Hematopoietic multipotent progenitor cell treated with erythropoietin and hydrocortisone succinate and interleukin-3 and kit ligand, for 8 days (in vitro differentiated cells): ENCODE data around the gene IL17D.
A peak's percentile ranks its signal among the peaks of the same experiment; 100 is the strongest.
"Not testable (repeated sequence)": the region's sequence is repeated elsewhere in the genome, so short reads cannot be mapped to it uniquely, and the experiment has no call there.

Experiments used
- DNase-seq: peaks from one replicate; pipeline ENCODE4 v3.0.0-alpha.2; 2015

IL17D gene

DNA sequence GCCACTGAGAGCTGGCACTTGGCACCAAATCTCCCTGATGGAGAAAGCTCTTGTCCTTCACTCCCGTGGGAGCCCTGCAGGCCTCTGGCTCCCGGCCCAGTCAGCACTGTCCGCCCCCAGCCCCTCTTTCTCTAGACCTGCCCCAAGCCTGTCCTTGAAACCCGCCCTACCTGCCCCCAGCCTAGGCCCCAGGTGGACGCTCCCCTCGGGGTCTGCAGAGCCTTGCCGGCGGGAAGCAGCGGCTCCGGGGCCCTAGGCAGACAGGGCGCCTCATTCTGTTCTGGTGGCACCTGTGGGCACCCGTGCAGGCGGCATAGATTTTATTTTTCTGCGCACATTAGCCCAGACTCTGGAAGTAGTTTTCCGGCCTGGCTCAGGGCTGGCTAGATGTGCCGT lies 17.6 kb downstream of the IL17D start:
- no peak for DNase-seq

DNA sequence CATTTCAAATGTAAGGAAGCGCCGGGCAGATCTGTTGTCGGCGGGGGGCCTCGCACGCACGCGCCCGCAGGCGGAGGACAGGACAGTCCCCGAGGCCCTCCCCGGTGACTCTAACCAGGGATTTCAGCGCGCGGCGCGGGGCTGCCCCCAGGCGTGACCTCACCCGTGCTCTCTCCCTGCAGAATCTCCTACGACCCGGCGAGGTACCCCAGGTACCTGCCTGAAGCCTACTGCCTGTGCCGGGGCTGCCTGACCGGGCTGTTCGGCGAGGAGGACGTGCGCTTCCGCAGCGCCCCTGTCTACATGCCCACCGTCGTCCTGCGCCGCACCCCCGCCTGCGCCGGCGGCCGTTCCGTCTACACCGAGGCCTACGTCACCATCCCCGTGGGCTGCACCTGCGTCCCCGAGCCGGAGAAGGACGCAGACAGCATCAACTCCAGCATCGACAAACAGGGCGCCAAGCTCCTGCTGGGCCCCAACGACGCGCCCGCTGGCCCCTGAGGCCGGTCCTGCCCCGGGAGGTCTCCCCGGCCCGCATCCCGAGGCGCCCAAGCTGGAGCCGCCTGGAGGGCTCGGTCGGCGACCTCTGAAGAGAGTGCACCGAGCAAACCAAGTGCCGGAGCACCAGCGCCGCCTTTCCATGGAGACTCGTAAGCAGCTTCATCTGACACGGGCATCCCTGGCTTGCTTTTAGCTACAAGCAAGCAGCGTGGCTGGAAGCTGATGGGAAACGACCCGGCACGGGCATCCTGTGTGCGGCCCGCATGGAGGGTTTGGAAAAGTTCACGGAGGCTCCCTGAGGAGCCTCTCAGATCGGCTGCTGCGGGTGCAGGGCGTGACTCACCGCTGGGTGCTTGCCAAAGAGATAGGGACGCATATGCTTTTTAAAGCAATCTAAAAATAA lies 18.2 kb downstream of the IL17D start:
- DNase-seq: peak; percentile 73

DNA sequence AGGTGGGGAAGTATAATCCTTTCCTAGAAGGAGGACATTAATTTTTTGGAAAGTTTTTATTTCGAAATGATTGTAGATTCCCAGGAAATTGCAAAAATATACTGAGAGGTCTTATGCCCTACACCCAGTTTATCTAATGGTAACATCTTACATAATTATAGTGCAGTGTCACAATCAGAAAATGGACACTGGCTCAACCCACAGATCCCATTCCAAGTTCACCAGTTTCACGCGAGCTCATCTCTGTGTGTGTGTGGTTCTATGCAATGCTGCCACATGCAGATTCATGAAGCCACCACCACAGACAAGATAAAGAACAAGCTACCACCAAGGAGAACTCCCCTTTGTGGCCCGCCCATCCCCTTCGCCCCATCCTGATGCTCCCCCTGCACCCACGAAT lies 24.4 kb downstream of the IL17D start:
- peak; percentile 6 for DNase-seq

DNA sequence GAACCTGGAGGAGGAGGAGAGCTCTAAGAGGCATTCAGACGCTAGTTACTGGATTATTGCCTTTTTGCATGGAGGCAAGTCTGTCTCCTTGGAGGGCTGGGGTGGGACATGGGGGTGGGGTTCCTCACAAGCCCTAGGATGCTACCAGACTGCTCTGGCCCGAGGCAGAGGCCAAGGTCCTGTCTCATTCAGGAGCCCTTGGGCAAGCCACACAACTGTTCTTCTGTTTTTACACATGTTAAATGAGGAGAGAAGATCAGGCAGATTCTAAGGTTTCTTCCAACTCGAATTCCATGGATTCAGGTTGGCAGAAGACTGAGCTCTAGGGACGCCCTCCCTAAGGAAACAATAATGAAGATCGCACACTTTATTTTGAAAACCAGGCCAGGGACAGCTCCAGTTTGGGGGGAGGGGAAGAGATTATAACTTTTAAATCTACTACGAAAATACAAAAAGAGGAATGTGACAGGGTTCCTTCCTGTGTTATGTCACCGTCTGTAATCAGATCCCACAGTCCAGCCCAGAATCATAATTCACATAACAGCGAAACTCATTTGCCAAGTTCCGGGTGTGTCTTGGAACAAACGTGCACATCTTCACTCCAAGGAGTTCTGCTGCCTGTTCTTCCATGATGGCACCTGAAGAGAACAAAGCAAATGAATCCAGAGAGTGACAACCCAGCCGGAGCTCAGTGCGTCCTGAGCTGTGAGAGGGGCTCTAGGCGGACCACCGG lies 25.2 kb downstream of the IL17D start:
- DNase-seq: no peak

GRCh38 chr13:20729633-20730585 lies 26.4 kb downstream of the IL17D start:
- no peak for DNase-seq

DNA sequence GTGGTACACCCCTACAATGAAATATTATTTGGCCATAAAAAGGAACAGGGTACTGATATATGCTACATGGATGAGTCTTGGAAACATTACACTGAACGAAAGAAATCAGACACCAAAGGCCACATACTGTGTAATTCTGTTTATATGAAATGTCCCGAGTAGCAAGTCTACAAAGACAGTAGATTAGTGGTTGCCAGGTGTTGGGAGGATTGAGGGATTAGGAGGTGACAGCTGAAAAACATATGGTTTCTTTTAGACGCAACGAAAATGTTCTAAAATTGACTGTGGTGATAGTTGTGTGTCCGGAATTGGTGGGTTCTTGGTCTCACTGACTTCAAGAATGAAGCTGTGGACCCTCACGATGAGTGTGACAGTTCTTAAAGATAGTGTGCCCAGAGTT lies 35.1 kb downstream of the IL17D start:
- no peak for DNase-seq

GRCh38 chr13:20740021-20740420 lies 36.5 kb downstream of the IL17D start:
- DNase-seq: no peak

GRCh38 chr13:20743830-20744404 lies 40.4 kb downstream of the IL17D start:
- not testable (repeated sequence) for DNase-seq

DNA sequence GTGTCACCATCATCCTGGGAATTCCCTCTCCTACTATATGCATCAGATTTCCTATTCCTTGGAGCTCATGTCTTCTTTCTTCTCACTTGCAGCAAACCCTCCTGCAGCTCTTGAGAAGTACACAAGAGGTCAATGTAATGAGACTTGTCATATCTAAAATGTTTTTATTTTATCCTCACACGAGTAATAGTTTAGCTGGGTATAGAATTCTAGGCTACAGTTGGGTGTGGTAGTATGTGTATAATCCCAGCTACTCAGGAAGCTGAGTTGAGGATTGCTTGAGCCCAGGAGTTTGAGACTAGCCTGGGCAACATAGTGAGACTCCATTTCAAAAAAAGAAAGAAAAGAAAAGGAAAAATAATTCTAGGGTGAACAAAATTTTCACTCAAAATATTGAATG lies 45.9 kb downstream of the IL17D start:
- no peak for DNase-seq

DNA sequence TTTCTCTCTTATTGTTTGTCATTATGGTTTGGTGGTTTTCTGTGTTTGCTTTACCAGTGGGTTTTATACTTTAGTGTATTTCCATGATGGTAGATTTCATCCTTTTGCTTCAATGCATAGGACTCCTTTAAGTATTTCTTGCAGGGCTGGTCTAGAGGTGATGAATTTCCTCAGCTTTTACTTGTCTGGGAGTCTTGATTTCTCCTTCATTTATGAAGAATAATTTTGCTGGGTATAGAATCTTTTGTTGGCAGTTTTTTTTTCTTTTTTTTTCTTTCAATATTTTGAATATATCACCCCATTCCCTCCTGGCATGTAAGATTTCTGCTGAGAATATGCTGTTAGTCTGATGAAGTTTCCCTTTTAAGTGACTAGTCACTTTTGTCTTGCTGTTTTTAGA lies 50.5 kb downstream of the IL17D start:
- DNase-seq: no peak

DNA sequence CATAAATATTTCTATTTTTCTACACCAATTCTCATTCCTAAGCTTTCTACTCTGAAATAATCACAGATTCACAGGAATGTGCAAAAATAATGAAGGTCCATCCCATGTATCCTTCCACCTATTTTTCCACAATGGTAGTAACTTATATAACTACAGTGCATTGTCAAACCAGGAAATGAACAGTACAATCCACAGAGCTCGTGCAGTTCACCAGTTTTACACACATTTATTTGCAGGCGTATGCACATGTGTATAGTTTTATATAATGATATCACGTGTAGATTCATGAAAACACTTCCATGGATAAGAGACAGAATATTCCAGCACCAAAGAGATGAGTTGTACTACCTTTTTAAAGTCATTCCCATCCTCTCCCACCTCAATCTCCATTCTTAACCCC lies 57.4 kb downstream of the IL17D start:
- no peak for DNase-seq

DNA sequence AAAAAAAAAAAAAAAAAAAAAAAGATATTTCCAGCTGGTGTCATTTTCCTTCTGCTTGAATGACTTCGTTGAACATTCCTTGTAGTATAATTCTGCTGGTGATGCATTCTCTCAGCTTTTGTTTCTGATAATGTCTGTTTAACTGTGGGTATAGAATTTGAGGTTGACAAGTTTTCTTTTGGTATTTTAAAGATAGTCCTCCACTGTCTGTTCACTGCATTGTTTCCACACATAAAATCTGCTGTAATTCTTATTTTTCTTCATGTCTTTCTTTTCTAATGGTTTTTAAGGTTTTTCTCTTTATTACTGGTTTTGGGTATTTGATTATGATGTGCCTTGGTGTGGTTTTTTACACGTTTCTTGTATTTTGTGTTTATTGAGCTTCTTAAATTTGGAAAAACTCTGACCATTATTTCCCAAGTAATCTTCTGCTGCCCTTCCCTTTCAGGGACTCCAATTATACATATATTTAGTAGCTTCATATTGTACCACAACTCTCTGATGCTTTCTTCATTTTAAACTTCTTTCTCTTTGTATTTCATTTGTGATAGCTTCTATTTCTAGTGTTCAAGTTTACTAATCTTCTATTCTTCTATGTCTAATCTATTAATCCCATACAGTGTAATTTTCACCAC lies 63.9 kb downstream of the IL17D start:
- DNase-seq: no peak

DNA sequence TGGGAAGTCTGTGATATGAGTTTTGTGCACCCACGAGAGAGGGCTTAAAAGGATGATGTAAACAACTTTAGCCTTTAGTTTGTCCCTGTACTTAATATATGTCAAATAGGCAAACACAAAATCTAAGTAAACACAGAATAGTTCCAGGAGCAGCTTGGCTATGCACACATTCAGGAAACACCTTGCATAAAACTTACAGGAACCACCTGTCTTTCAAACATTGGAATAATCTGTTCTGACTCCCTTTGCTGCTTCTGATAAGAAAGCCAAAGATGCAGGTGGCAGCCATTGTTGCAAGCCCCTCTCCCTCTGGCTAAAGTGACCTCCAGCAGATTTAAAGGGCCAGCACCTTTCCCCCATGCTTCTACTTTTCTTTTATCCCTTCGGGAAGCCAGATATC lies 65.6 kb downstream of the IL17D start:
- no peak for DNase-seq

DNA sequence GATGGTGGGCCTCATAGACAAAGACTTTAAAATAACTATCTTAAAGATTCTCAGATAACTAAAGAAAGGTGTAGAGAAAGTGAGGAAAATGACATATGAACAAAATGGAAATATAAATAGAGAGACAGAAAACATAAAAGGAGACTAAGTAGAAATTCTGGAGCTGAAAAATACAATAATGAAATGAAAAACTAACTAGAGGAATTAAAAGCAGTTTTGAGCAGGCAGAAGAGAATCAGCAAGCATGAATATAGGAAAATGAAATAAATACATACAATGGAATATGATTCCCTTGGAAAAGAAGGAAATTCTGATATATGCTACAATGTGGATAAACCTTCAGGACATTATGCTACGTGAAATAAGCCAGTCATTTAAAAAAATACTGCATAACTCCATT lies 66.3 kb downstream of the IL17D start:
- DNase-seq: no peak
